CD14-positive monocyte (primary cell): ENCODE measurements around the gene STAT3. TPM values are rescaled to one million over a fixed set of nuclear protein-coding genes. Genes with fewer than 3 reads are reported as not detected.

Experiments used
- DNase-seq, 3 donors: peaks; one replicate each; pipeline ENCODE4 v3.0.0-alpha.2; 2011 to 2022
- H2AFZ ChIP-seq: 2 replicates; pipeline ENCODE4 v1.6.0; 2012; ENCODE audit warnings: mild to moderate bottlenecking, low read depth, low read length, inconsistent platforms; ENCODE audit not compliant: insufficient read depth, poor library complexity, severe bottlenecking
- H3K27ac ChIP-seq, 2 donors: 1 replicate in 1 of 2; 2 replicates in 1 of 2; pipeline ENCODE4 v1.5.1; 2012 to 2013; ENCODE audit warnings: low read length in 2 of 2, control low read depth in 1 of 2, inconsistent platforms in 1 of 2, low read depth in 1 of 2, mild to moderate bottlenecking in 1 of 2
- H3K27me3 ChIP-seq, 2 donors: one replicate each; pipeline versions ENCODE4 v1.6.0 to v1.6.1; 2011 to 2013; ENCODE audit warnings: low read length in 2 of 2; ENCODE audit not compliant: control insufficient read depth in 2 of 2, insufficient read depth in 2 of 2
- H3K36me3 ChIP-seq, 2 donors: replicated peaks in 1 of 2; 1 replicate in 1 of 2; 2 replicates in 1 of 2; pipeline versions ENCODE4 v1.5.1 to v1.6.1; 2012 to 2013; ENCODE audit warnings: low read length in 2 of 2, control low read depth in 1 of 2, inconsistent platforms in 1 of 2, mild to moderate bottlenecking in 1 of 2; ENCODE audit not compliant: insufficient read depth in 2 of 2, control insufficient read depth in 1 of 2
- H3K4me1 ChIP-seq, 2 donors: 1 replicate in 1 of 2; 2 replicates in 1 of 2; pipeline versions ENCODE4 v1.5.1 to v1.6.1; 2012 to 2013; ENCODE audit warnings: low read length in 2 of 2, control low read depth in 1 of 2, inconsistent platforms in 1 of 2, mild to moderate bottlenecking in 1 of 2, moderate library complexity in 1 of 2; ENCODE audit not compliant: insufficient read depth in 2 of 2, control insufficient read depth in 1 of 2
- H3K4me2 ChIP-seq: replicated peaks from 2 replicates; pipeline ENCODE3; 2012; ENCODE audit warnings: low read length, moderate library complexity, mild to moderate bottlenecking; ENCODE audit not compliant: poor library complexity, severe bottlenecking; ENCODE audit errors: extremely low read depth
- H3K4me3 ChIP-seq, 3 experiments: fragments of 200-600 bp in 1 of 3; sonication (generic) in 1 of 3; replicated peaks in 1 of 3; 1 replicate in 2 of 3; 2 replicates in 1 of 3; pipeline ENCODE4 v1.5.1; 2011 to 2013; ENCODE audit warnings: low read length in 3 of 3, mild to moderate bottlenecking in 3 of 3, control low read depth in 2 of 3, low read depth in 2 of 3, inconsistent platforms in 1 of 3, moderate library complexity in 1 of 3
- H3K79me2 ChIP-seq: 2 replicates; pipeline ENCODE4 v1.6.0; 2012; ENCODE audit warnings: mild to moderate bottlenecking, control low read depth, inconsistent platforms, low read length, moderate library complexity; ENCODE audit not compliant: insufficient read depth
- H3K9ac ChIP-seq: 2 replicates; pipeline ENCODE4 v1.6.0; 2017; ENCODE audit warnings: low read length, mild to moderate bottlenecking; ENCODE audit not compliant: insufficient read depth, poor library complexity, severe bottlenecking
- H3K9me3 ChIP-seq, 2 donors: replicated peaks in 1 of 2; 1 replicate in 1 of 2; 2 replicates in 1 of 2; pipeline versions ENCODE4 v1.5.1 to v1.6.1; 2012 to 2013; ENCODE audit warnings: low read length in 2 of 2, control low read depth in 1 of 2; ENCODE audit not compliant: control insufficient read depth in 1 of 2, insufficient read depth in 1 of 2
- H4K20me1 ChIP-seq: 2 replicates; pipeline ENCODE4 v1.6.0; 2012; ENCODE audit warnings: mild to moderate bottlenecking, low read length, control low read depth, moderate library complexity; ENCODE audit not compliant: insufficient read depth
- H3K27ac Mint-ChIP-seq, 7 donors: one replicate each; pipeline ENCODE4 v1.8.0; 2020; ENCODE audit warnings: mild to moderate bottlenecking in 7 of 7, mixed read lengths in 7 of 7, moderate library complexity in 6 of 7, inconsistent platforms in 2 of 7
- H3K27me3 Mint-ChIP-seq, 3 donors: one replicate each; pipeline ENCODE4 v1.8.0; 2021 to 2022; ENCODE audit warnings: low read depth in 3 of 3, mild to moderate bottlenecking in 3 of 3, mixed read lengths in 3 of 3, moderate library complexity in 3 of 3, inconsistent platforms in 1 of 3
- H3K36me3 Mint-ChIP-seq, 2 donors: one replicate each; pipeline ENCODE4 v1.8.0; 2020; ENCODE audit warnings: mixed read lengths in 2 of 2, inconsistent platforms in 1 of 2, mild to moderate bottlenecking in 1 of 2
- H3K4me1 Mint-ChIP-seq: one replicate; pipeline ENCODE4 v1.8.0; 2020; ENCODE audit warnings: mild to moderate bottlenecking, mixed read lengths
- H3K4me3 Mint-ChIP-seq, 2 donors: one replicate each; pipeline ENCODE4 v1.8.0; 2020; ENCODE audit warnings: mild to moderate bottlenecking in 2 of 2, mixed read lengths in 2 of 2, moderate library complexity in 1 of 2
- H3K9me3 Mint-ChIP-seq, 7 donors: one replicate each; pipeline ENCODE4 v1.8.0; 2020 to 2022; ENCODE audit warnings: mixed read lengths in 7 of 7, mild to moderate bottlenecking in 6 of 7, moderate library complexity in 6 of 7, inconsistent platforms in 2 of 7
- WGBS: methylation state at CpG from one replicate; pipeline ENCODE4 v1.1.5; 2013; ENCODE audit warnings: missing lambda C conversion rate; ENCODE audit not compliant: insufficient coverage; 5-methylcytosine and 5-hydroxymethylcytosine counted together
- intact Hi-C, 2 donors: fragments of 100-400 bp; cut with micrococcal nuclease; formaldehyde crosslinking; loops; one replicate each; pipeline versions ENCODE4 v1.15.0 to v1.15.1; 2023
- polyA plus RNA-seq, 3 donors: library from polyadenylated mRNA; depleted of rRNA in 1 of 3; unstranded in 2 of 3; stranded (reverse) in 1 of 3; fragments of 300-500 nt in 2 of 3; fragments of >200 nt in 1 of 3; fragmentation: Illumina TruSeq in 2 of 3; gene quantifications; 1 replicate in 2 of 3; 2 replicates in 1 of 3; pipeline ENCODE4 v1.2.3, GENCODE V29; 2012 to 2021
- TF ChIP-seq, protein P1 (sequence below): fragments of 200-600 bp; IDR thresholded peaks from one replicate; pipeline ENCODE4 v1.8.0; 2022; ENCODE audit warnings: antibody characterized with exemption, mild to moderate bottlenecking

STAT3 gene
- polyA plus RNA-seq, 3 donors = 73.0 to 155 (median 110) TPM

DNA sequence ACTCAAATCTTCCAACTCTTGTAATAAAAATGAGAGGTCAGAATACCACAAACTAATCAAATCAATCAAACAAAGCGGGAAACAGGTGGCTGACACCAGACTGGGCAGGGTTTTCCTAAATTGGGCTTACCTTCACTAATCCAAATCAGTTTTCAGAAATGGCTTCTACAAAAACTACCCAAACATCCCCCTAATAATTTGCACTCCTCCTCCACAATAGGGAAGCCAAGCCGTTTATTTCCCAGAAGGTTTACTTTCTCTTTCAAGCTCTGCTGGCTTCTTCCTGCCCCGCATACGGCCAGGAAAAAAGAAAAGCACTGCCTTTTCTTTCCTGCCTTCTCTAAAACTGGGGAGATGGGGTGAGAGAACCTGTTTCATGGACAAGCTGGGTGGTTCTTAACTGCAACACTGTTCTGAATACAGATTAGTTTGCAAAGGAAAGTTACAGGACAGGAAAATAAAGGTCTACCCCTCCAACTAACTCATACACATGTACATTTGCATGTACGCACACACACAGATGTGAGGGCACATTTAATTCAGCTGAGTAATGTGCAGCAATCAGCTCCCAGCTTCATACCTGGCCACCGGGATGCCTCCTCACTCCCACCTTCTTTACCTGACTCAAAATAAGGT is 9.2 kb downstream of the STAT3 start:
- H4K20me1 ChIP-seq = peaks cover 99% of the 10 kb centered on the region
- H3K36me3 ChIP-seq = peaks cover 0 to 11% of the 10 kb centered on the region in 2 donors
- peak overlapping the region; percentile 79 to 89 (median 87) for H3K27ac Mint-ChIP-seq
- peaks cover 98% of the 10 kb centered on the region for H3K79me2 ChIP-seq
- DNase-seq = peak in 2 of 3 donors; percentile 23 to 26
- H3K27me3 ChIP-seq = no peaks in the 10 kb centered on the region
- peaks cover 12 to 25% of the 10 kb centered on the region in 2 donors for H3K36me3 Mint-ChIP-seq
- no peaks in the 10 kb centered on the region for H3K9me3 Mint-ChIP-seq
- H3K4me1 ChIP-seq = peaks cover 12 to 17% of the 10 kb centered on the region in 2 donors
- H3K27me3 Mint-ChIP-seq = no peaks in the 10 kb centered on the region
- 7% methylated on average over 4 of the region's 6 CpGs for WGBS
- peak overlapping the region; percentile 76 to 88 for H3K4me3 Mint-ChIP-seq
- H2AFZ ChIP-seq = no peak overlapping the region
- H3K4me1 Mint-ChIP-seq = peaks cover 41% of the 10 kb centered on the region
- H3K4me2 ChIP-seq = peak overlapping the region; percentile 69
- peak overlapping the region; percentile 27 for H3K9ac ChIP-seq
- TF ChIP-seq, protein P1, sequence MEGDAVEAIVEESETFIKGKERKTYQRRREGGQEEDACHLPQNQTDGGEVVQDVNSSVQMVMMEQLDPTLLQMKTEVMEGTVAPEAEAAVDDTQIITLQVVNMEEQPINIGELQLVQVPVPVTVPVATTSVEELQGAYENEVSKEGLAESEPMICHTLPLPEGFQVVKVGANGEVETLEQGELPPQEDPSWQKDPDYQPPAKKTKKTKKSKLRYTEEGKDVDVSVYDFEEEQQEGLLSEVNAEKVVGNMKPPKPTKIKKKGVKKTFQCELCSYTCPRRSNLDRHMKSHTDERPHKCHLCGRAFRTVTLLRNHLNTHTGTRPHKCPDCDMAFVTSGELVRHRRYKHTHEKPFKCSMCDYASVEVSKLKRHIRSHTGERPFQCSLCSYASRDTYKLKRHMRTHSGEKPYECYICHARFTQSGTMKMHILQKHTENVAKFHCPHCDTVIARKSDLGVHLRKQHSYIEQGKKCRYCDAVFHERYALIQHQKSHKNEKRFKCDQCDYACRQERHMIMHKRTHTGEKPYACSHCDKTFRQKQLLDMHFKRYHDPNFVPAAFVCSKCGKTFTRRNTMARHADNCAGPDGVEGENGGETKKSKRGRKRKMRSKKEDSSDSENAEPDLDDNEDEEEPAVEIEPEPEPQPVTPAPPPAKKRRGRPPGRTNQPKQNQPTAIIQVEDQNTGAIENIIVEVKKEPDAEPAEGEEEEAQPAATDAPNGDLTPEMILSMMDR = no peak
- peak overlapping the region in 2 of 3 experiments; percentile 56 to 64 for H3K4me3 ChIP-seq
- no peaks in the 10 kb centered on the region for H3K9me3 ChIP-seq
- peak overlapping the region; percentile 39 to 78 for H3K27ac ChIP-seq
- intact Hi-C loops = no loop called here

DNA sequence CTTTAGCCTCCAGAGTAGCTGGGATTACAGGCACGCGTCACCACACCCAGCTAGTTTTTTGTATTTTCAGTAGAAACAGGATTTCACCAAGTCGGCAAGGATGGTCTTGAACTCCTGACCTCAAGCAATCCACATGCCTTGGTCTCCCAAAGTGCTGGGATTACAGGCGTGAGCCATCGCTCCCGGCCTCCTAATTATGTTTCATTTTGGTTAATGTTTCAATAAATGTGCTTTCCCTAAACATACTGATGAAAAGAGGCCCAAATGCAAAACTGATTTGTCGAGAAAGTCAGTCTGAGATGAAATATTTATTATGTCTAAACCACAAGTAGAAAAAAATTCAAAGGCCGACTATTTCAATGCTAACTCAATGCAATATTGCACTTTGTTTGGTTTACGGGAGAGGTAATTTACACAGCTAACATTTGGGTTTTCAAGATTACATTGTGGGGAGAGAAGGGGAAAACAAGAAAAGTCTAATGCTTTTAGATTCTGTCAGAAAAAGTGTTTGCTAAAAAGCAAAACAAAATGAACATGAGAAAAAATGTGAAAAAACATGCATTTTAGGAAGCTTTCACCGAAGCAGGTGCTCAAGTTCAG is 9.8 kb downstream of the STAT3 start:
- peak overlapping the region in 5 of 7 donors; percentile 4 to 89 (median 83) for H3K27ac Mint-ChIP-seq
- Histone ChIP-seq H3K36me3 (peaks cover 0 to 13% of the 10 kb centered on the region in 2 donors), H3K9me3 (no peaks in the 10 kb centered on the region), H3K4me1 (peaks cover 12 to 17% of the 10 kb centered on the region in 2 donors), H3K27ac (peak overlapping the region in 1 of 2 donors; percentile 78), H2AFZ (no peak overlapping the region), H3K9ac (no peak overlapping the region), H3K27me3 (no peaks in the 10 kb centered on the region), H4K20me1 (peaks cover 100% of the 10 kb centered on the region), H3K4me2 (peak overlapping the region; percentile 69), H3K79me2 (peaks cover 97% of the 10 kb centered on the region), H3K4me3 (peak overlapping the region in 2 of 3 experiments; percentile 56 to 64)
- intact Hi-C loops = no loop called here
- peaks cover 12 to 25% of the 10 kb centered on the region in 2 donors for H3K36me3 Mint-ChIP-seq
- WGBS = 94% methylated on average over 2 of the region's 10 CpGs
- H3K4me3 Mint-ChIP-seq = peak overlapping the region; percentile 76 to 88
- TF ChIP-seq, protein P1 = no peak
- no peaks in the 10 kb centered on the region for H3K27me3 Mint-ChIP-seq
- no peak for DNase-seq
- H3K4me1 Mint-ChIP-seq = peaks cover 40% of the 10 kb centered on the region
- H3K9me3 Mint-ChIP-seq = no peaks in the 10 kb centered on the region
